Measurements from ENCODE around the gene MAGI2. TPM values are rescaled to one million over a fixed set of nuclear protein-coding genes. Genes with fewer than 3 reads are reported as not detected.

Gene MAGI2
- total RNA-seq, 1 experiment from 2014 or later: 14.3 TPM

GRCh38 chr7:79130715-79131114 is 322.8 kb downstream of the MAGI2 start:
- TF ChIP-seq CTCF (conservative IDR thresholded peaks at IDR 0.05): no peak
- H3K4ac ChIP-seq (ENCODE audit: low read depth, low read length): no peak overlapping the region
- no peaks in the 10 kb centered on the region; a peak in 1 of 5 replicates for H3K9me3 Mint-ChIP-seq

More at GRCh38 chr7:79130715-79131114, 322.8 kb downstream of the MAGI2 start:
- no peaks in the 10 kb centered on the region for H3K9me3 ChIP-seq (ENCODE audit: control insufficient read depth, low read depth, low read length)
- no peaks in the 10 kb centered on the region for H3K4me1 Mint-ChIP-seq
- no peak overlapping the region for H3K14ac ChIP-seq (ENCODE audit: insufficient read depth, low read length)
- DNase-seq: no peak
- no peak overlapping the region for H3K18ac ChIP-seq (ENCODE audit: insufficient read length, low read depth, low read length)
- no peak overlapping the region for H2BK15ac ChIP-seq (ENCODE audit: low read depth, low read length)
- no peak overlapping the region for H4K8ac ChIP-seq (replicated peaks; ENCODE audit: insufficient read length, low read depth, low read length)
- H3K36me3 Mint-ChIP-seq (ENCODE audit: insufficient read depth in 1 of 3, low read depth in 3 of 3): no peaks in the 10 kb centered on the region
- H3K27ac Mint-ChIP-seq: no peak overlapping the region
- H4K20me1 ChIP-seq (ENCODE audit: control insufficient read depth, insufficient read depth, insufficient read length): no peaks in the 10 kb centered on the region
- H3T11ph ChIP-seq (ENCODE audit: low read length): no peak overlapping the region
- H3K27me3 ChIP-seq (ENCODE audit: insufficient read depth, low read length): no peaks in the 10 kb centered on the region
- no peak overlapping the region for H3K23ac ChIP-seq (ENCODE audit: insufficient read length, low read depth, low read length)
- no peak overlapping the region for H4K91ac ChIP-seq (ENCODE audit: insufficient read length, low read depth, low read length)
- no peaks in the 10 kb centered on the region for H3K79me1 ChIP-seq (ENCODE audit: insufficient read depth, low read depth, low read length, poor library complexity, severe bottlenecking)
- H3K27me3 Mint-ChIP-seq (ENCODE audit: low read depth): peaks cover 2% of the 10 kb centered on the region; the same call in 1 of the 2 replicates
- no peak overlapping the region for H3K4me2 ChIP-seq (ENCODE audit: insufficient read depth, insufficient read length, low read length)
- WGBS (ENCODE audit: extremely low coverage, insufficient read length, low lambda C conversion rate): no CpG with 5 or more reads among the region's 1 CpG
- H2AK5ac ChIP-seq (ENCODE audit: insufficient read length, low read length): no peak overlapping the region
- H2BK20ac ChIP-seq (ENCODE audit: low read depth, low read length, poor library complexity, severe bottlenecking): no peak overlapping the region
- H3K9ac ChIP-seq (ENCODE audit: extremely low read depth, insufficient read length, low read length): no peak overlapping the region
- H3K56ac ChIP-seq (ENCODE audit: insufficient read length, low read depth, low read length): no peak overlapping the region
- H3K23me2 ChIP-seq (ENCODE audit: insufficient read length, low read depth, low read length, poor library complexity, severe bottlenecking): no peaks in the 10 kb centered on the region
- H3K4me1 ChIP-seq (ENCODE audit: insufficient read depth, low read length): no peaks in the 10 kb centered on the region
- H4K5ac ChIP-seq (ENCODE audit: insufficient read length, low read depth, low read length): no peak overlapping the region
- H2BK120ac ChIP-seq (ENCODE audit: low read depth, low read length, poor library complexity, severe bottlenecking): no peak overlapping the region
- H2AFZ ChIP-seq (ENCODE audit: low read length): no peak overlapping the region
- H3K79me2 ChIP-seq (ENCODE audit: insufficient read depth, low read length): no peaks in the 10 kb centered on the region
- H2BK5ac ChIP-seq (ENCODE audit: insufficient read length, low read length): no peak overlapping the region
- H3K27ac ChIP-seq (ENCODE audit: insufficient read length, low read depth, low read length): no peak overlapping the region
- no peak overlapping the region for H3K4me3 Mint-ChIP-seq
- H2BK12ac ChIP-seq (ENCODE audit: insufficient read length, low read depth, low read length): no peak overlapping the region
